Transverse colon (tissue), 4 donors: ENCODE measurements around the gene SNRPA.

Experiments used
- CTCF ChIP-seq, 5 experiments: fragments of 200-600 bp in 3 of 5; fragments of 450-650 bp in 2 of 5; sonication (generic) in 3 of 5; IDR thresholded peaks; 1 replicate in 2 of 5; 2 replicates in 3 of 5; pipeline ENCODE4 v1.5.1; 2016 to 2017; ENCODE audit warnings: antibody characterized with exemption in 5 of 5, inconsistent platforms in 3 of 5, mild to moderate bottlenecking in 2 of 5, moderate library complexity in 1 of 5
- EP300 ChIP-seq: sonication (generic); formaldehyde crosslinking; IDR thresholded peaks from one replicate; pipeline ENCODE4 v1.6.1; 2017; ENCODE audit warnings: antibody characterized with exemption, low read depth
- POLR2A ChIP-seq: fragments of 450-650 bp; IDR thresholded peaks from one replicate; pipeline ENCODE4 v1.6.1; 2016; ENCODE audit warnings: antibody characterized with exemption, mild to moderate bottlenecking, moderate library complexity
- POLR2AphosphoS5 ChIP-seq, 3 donors: sonication (generic); formaldehyde crosslinking; IDR thresholded peaks; one replicate each; pipeline ENCODE4 v1.6.1; 2016; ENCODE audit warnings: antibody characterized with exemption in 3 of 3

- no peak for TF ChIP-seq POLR2A
- TF ChIP-seq CTCF (IDR thresholded peaks at IDR 0.05): no peak
- no peak for TF ChIP-seq POLR2AphosphoS5 (IDR thresholded peaks at IDR 0.05)
- TF ChIP-seq EP300: no peak
Measured at GRCh38 chr19:40803857-40804782, 53.1 kb downstream of the SNRPA start.
